HG02678 (cell line): ENCODE results near the gene ARHGAP19.
"Not testable (repeated sequence)": the region's sequence is repeated elsewhere in the genome, so short reads cannot be mapped to it uniquely, and the experiment has no call there.

Source experiments
- ATAC-seq: cut with Tn5 transposase; IDR thresholded peaks from one replicate; pipeline ENCODE4 v1.9.1; 2021; ENCODE audit warnings: mild to moderate bottlenecking, moderate library complexity; ENCODE audit not compliant: unreplicated experiment

Gene ARHGAP19

GRCh38 chr10:97290076-97290475, 2.4 kb downstream of the ARHGAP19 start:
- not testable (repeated sequence) for ATAC-seq

DNA sequence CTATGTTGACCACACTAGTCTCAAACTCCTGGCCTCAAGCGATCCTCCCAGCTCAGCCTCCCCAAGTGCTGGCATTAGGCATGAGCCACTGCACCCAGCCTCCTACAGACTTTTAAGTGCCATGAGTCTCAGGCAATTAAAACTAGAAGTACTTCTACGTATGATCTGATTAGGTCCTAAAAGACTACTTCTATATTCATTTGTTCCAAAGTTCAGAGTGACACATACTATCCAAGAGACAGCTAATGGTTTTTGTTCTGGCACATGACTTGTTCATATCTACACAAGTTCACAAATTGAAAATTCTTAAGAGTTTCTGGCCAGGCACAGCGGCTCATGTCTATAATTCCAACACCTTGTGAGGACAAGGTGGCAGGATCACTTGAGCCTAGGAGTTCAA, 11.7 kb downstream of the ARHGAP19 start:
- ATAC-seq: no peak

DNA sequence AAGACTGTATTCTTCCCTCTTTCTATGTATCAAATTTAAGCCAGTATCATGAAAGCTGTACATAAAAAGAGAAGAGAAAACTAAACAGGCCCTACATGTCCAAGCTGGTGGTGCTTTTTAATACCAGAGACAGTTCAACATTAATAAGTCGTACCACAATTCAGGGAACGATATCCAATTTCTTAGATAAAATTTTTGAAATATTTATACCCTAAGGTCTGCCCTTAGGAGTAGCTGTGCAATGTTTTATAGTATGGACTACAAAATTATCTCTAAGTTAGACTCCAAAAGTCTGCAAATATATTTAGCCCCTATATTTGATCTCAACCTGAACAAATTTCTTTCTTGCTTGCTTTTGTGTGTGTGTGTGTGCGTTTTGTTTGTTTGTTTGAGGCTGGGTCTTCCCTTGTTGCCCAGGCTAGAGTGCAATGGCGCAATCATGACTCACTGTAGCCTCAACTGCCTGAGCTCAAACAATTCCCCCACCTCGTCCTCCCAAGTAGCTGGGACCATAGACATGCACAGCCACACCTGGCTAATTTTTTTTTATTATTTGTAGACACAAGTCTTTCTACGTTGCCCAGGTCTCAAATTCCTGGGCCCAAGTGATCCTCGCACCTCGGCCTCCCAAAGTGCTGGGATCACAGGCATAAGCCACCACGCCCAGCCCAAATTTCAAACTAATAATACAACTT, 13.2 kb downstream of the ARHGAP19 start:
- ATAC-seq: no peak

GRCh38 chr10:97278491-97278989, 13.9 kb downstream of the ARHGAP19 start:
- ATAC-seq: no peak

GRCh38 chr10:97277551-97277950, 14.9 kb downstream of the ARHGAP19 start:
- ATAC-seq: no peak

GRCh38 chr10:97274828-97275227, 17.6 kb downstream of the ARHGAP19 start:
- no peak for ATAC-seq

DNA sequence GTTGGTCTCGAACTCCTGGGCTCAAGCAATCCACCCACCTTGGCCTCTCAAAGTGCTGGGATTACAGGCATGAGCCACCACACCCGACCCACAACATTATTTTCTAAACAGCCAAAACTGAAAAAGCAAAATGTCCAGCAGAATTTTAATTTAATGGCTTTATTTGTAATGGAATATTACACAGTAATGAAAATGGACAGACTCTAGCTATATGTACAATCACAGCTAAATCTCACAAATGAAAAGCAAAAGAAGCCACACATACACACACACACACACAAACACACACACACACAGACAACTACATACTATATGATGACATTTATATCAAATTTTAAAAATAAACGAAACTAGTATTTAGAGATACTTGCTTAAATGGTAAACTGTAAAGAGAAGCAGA, 18.7 kb downstream of the ARHGAP19 start:
- ATAC-seq: no peak

- ATAC-seq: no peak
Observed at GRCh38 chr10:97270523-97271154, 21.8 kb downstream of the ARHGAP19 start.

DNA sequence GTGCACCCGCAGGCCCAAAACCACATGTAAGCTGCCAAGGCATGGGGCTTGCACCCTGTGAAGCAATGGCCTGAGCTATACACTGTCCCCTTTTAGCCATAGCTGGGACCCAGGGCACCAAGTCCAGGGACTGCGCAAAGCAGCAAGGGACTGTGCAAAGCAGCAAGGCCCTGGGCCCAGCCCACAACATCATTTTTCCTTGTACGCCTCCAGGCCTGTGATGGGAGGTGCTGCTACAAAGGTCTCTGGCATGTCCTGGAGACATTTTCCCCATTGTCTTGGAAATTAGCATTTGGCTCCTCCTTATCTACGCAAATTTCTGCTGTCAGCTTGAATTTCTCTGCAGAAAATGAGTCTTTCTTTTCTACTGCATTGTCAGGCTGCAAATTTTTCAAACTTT, 24.8 kb downstream of the ARHGAP19 start:
- no peak for ATAC-seq

GRCh38 chr10:97265095-97265494, 27.3 kb downstream of the ARHGAP19 start:
- not testable (repeated sequence) for ATAC-seq

DNA sequence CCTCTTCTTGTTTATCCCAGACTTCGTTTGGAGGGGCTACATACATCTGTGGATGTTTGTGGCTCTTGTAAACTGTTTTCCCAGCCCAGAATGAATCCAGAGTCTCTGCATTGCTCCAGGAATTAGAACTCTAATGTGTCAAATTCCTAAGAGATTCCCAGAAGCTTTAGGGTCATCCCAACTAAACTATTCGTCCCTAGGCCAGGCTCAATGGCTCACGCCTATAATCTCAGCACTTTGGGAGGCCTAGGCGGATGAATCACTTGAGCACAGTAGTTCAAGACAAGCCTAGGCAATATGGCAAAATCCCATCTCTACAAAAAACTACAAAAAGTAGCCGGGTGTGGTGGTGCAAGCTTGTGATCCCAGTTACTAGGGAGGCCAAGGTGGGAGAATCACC, 28.5 kb downstream of the ARHGAP19 start:
- no peak for ATAC-seq

GRCh38 chr10:97261656-97262055, 30.8 kb downstream of the ARHGAP19 start:
- no peak for ATAC-seq

- ATAC-seq: no peak
Observed at GRCh38 chr10:97261183-97261582, 31.3 kb downstream of the ARHGAP19 start.

GRCh38 chr10:97259119-97259518, 33.3 kb downstream of the ARHGAP19 start:
- ATAC-seq: no peak

- no peak for ATAC-seq
Observed at GRCh38 chr10:97256356-97256755, 36.1 kb downstream of the ARHGAP19 start.

DNA sequence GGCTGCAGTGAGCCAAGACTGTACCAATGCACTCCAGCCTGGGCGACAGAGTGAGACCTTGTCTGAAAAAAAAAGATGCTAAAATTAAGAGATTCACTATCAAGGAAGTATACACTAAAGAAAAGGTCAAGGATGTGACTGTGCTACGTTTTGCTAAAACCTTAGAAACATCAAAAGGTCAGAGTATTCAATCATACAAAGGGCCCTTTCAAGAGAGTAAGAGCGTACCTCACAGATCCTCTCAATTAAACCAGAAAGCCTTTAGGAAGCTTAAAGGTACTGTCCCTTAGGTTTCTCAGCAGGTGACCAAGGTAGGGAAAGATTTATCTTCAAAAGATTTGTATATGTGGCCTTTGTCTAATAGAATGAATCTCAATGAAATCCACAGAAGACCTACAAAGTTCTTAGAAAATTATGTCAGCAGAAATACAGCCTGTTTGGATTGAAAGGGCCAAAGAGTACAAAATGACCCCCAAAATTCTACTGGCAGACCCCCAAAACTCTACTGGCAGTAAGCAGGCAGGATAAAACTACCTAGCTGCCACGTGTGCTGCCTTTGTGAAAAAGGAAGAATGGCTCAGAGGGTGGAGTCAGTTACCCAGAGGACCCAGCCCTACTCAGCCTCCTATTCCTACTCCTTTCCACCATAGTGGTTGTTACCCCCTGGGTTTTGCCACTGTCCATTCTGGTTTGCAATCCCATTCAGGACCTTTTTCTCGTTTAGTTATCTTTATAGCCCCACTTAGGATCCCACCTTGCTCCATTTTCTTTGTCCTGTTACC, 36.7 kb downstream of the ARHGAP19 start:
- ATAC-seq: no peak

DNA sequence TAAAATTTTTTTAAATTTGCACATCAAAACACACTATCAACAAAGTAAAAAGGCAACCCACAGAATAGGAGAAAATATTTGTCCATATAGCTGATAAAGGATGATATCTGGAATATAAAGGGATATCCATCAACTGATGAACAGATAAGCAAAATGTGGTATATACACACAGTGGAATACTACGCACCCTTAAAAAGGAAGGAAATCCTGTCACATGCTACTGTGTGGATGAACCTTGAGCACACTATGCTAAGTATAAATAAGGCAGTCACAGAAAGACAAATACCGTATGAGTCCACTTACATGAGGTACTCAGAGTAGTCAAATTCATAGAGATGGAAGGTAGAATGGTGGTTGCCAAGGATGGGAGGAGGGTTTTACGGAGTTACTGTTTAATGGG, 37.7 kb downstream of the ARHGAP19 start:
- ATAC-seq: no peak

DNA sequence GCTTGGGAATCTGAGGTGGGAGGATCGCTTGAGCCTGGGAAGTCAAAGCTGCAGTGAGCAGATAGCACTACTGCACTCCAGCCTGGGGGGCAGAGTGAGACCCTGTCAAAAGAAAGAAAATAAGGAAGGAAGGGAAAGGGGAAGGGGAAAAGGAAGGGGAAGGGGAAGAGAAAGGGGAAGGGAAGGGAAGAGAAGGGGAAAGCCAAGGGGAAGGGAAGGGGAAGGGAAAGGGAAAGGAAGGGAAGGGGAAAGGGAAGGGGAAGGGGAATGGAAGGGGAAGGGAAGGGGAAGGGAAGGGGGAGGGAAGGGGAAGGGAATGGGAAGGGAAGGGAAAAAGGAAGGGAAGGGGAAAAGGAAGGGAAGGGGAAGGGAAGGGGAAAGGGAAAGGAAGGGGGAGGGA, 41.5 kb downstream of the ARHGAP19 start:
- no peak for ATAC-seq

DNA sequence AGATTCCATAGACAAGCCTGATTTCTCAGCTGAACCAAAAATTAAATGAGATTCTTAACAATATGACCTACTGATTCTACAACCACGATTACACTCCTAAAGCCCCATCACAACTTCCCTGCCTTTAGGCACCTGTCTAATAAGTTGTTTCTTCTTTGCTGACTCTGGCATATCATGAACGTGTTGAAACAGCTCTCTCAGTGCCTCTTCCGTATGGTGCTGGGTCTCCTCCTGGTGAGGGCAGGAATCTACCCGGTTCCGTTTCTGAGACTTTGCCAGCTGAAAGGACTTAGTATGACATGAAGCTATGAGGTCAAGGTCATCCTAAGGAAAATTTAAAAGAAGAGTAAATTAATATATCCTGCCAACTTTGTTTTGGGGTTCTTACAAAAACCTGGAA, 48.6 kb downstream of the ARHGAP19 start:
- no peak for ATAC-seq

DNA sequence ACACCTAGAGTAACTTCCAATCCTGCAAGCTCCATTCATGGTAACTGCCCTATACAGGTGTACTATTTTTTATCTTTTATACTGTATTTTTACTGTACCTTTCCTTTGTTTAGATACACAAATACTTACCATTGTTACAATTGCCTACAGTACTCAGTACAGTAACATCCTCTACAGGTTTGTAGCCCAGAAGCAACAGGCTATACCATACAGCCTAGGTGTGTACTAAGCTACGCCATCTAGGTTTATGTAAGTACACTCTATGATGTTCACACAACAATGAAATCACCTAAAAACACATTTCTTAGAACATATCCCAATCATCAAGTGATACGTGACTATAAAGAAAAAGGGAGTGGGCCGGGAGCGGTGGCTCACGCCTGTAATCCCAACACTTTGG, 53.6 kb downstream of the ARHGAP19 start:
- ATAC-seq: no peak

GRCh38 chr10:97235353-97235752, 57.1 kb downstream of the ARHGAP19 start:
- no peak for ATAC-seq

DNA sequence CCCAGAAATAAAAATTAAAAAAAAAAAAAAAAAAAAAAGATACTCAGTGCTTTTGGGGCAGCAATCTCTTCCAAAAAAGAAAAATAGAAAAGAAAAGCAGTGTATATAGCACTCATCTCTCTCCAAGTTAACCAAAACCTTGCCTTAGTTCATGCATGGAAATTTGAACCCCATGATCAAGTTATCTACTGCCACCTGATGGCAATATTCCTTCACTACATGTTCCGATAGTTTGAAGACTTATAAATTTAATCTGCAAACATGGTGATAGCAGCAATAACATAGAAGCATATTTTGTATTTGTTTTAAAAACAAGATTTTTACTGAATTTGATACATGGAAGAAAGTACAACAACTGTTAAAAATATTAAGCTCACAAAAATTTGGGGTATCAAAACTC, 58.0 kb downstream of the ARHGAP19 start:
- no peak for ATAC-seq
